COLO829 (cell line): ENCODE measurements around the gene RFX6.

Experiments
- DNase-seq: peaks from one replicate; pipeline ENCODE4 v3.0.0; 2012; ENCODE audit warnings: low spot score

The RFX6 gene

DNA sequence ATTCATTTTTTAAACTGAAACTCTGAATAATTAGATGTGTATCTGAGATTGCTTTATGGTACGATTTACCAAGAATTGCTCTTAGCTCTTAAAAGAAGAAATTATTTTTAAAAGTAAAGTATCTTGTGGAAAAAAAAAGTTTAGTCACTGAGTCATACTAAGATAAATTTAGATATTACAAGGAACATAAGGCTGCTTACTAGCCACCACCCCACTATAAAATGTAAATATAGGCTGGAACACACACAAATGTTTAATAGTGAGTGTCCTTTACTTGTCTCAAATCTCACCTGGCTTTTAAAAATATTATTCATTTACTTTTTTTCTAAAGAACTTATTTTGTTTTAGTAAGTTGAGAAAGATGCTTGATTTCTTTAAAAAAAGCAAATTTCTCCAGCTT lies 17.6 kb downstream of the RFX6 start:
- no peak for DNase-seq

DNA sequence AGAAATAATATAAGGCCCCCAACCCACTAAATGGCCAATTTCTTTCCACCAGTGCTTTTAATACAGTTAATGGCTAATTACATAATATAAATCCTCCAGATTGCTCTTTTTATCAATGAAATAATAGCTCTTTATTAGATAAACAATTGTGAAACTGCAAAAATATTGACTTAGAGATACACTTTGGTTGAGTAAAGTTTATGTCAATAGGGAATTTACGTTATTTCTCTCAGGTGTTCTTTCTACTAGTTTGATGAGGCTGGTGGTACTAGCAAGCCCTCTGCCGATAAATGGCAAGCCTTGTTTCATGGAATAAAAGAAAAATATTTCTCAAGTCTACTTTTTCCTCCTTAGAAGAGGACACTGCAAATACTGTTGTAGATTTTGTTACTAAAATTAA lies 18.9 kb downstream of the RFX6 start:
- no peak for DNase-seq

DNA sequence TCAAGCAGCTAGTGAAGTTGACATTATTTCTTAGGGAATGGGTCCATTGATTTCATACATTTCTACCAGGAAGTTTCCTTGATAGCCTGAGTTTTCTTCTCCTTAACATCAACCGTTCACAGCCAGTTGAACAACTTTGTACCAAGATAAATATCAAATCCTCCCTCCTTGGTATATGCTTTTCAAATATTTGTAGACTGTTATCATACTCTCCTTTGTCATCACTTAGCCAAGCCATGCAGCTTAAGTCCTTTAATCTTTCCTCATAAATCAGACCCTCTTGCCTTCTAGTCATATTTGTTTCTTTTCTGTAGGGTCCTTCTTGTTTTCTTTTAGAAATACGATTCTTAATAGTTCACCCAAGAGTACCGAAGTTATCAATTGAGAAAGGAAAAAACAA lies 25.6 kb downstream of the RFX6 start:
- no peak for DNase-seq

- DNase-seq = no peak
Measured at GRCh38 chr6:116922853-116923548, 46.0 kb downstream of the RFX6 start.

DNA sequence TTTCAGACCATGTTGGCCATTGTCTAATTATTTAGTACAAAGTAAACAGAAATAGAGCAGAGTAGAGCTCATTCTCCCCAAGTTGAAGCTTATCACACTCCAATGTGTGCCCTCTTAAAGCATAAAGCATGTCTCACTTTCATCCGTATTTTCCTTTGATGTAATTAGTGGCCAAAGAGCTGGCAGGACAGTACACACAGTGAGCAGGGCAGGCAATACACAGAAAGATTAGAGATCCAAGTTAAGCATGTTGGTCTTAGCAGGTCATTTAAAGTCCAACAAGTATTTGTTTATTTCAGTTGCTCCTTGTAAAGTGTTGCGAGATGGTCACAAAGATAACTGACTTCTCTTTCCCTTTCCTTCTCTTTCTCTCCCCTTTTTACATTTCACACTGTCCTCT lies 47.2 kb downstream of the RFX6 start:
- no peak for DNase-seq

GRCh38 chr6:116925088-116925794 lies 48.2 kb downstream of the RFX6 start:
- no peak for DNase-seq

- no peak for DNase-seq
Measured at GRCh38 chr6:116928677-116929076, 51.6 kb downstream of the RFX6 start.

DNA sequence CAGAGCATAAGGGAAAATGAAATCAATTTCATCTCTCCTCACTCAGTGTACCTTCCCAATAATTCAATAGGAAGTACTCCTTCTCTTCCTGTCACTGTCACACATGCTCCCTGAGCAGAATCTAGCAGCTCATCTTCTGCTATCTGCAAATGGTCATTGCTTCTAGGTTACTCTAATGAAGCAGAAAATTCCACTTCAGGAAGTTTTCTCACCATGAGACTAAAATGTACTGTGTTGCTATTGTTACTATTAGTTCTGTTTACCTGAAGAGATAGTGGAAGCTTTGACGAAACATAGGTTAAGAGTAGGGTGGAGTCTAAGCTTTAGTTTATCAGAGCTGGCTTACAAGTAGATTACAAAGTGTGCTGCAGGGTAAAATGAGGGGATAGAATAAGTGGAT lies 52.8 kb downstream of the RFX6 start:
- no peak for DNase-seq

- DNase-seq = no peak
Measured at GRCh38 chr6:116931456-116931855, 54.4 kb downstream of the RFX6 start.

DNA sequence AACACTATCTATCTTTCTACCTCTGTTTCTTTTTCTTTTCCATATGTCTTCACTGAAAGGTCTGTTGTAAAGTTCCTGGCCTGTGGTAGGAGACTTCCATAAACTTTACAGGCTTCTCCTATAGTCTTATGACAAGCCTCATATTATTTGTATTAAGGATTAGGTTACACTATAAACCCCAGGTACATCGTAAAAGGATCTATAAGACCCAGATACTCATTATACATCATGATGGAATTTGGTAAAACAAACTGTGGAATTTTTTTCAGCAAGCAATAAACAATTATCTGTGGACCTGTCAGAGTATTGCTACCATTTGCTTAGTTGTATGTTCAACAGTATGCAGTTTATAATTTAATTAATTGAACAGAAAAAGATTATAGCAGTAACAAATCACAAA lies 55.5 kb downstream of the RFX6 start:
- no peak for DNase-seq

DNA sequence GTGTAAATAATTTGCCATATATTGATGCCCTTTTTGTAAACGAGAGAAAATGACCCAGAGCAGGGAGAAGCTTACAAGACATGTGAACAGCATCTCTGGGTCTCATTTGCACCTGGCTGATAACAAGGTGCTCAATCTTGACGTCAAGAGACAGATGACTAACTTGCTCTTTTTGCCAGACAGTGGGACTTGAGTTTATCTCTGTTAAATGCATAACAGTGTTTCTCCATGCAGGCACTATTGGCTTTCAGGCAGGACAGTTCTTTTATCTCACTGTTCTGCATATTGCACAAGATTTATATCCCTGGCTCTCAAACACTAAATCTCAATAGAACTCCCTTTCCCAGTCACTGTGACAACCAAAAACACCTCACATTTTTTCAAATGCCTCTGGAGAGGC lies 56.4 kb downstream of the RFX6 start:
- DNase-seq = no peak

- DNase-seq = no peak
Measured at GRCh38 chr6:116938305-116938704, 61.3 kb downstream of the RFX6 start.

- DNase-seq = no peak
Measured at GRCh38 chr6:116941727-116942126, 64.7 kb downstream of the RFX6 start.

DNA sequence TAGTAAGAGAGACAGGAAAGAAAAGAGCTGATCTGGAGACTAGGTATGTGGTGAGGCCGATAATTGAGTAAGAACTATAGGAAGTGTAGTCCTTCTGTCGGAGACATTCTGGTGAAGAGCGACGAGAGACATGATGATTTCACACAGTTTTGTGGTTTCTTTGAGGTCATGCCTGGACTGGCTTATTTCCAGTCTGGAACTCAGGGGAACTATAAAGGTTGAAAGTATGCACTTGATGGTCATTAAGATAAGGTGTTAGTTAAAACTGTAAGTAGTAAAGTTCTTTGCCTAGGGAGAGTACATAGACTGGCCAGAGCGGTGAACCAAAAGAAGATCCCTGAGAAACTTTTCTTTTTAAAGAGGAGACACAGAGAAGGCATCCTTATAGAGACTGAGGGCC lies 68.8 kb downstream of the RFX6 start:
- no peak for DNase-seq

DNA sequence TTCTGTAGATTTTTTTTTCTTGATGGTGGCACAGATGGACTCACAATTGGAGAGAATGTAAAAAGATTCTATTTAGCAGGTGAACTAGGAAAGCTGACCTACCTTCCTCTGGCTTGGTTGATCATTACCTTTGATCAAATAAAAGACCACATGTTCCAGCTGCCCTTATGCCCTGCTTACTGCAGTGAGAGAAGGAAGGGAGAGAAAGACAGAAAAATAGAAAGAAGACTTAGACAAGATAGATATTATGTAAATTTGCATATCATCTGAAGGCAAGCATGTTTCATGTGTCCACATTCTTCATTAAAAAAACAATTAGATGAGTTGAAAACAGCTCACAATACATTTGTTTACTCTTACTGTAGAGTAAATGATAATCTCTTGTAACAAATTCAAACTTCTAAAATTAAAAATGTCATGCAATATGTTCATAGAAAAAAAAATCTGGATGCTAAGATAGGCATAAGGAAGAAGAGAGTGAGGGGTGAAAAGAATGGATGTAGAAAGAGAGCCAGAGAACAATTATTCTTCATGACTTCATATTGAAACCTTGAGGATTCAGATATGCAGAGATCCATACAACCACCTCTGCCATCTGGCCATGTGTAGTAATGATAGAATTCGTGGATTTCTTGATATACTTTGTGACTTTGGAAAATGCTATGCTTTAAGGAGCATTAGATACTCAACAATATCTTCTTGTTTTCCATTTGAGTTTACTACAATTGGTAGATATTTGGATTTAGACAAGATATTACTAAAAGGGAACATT lies 71.7 kb downstream of the RFX6 start:
- DNase-seq = no peak

DNA sequence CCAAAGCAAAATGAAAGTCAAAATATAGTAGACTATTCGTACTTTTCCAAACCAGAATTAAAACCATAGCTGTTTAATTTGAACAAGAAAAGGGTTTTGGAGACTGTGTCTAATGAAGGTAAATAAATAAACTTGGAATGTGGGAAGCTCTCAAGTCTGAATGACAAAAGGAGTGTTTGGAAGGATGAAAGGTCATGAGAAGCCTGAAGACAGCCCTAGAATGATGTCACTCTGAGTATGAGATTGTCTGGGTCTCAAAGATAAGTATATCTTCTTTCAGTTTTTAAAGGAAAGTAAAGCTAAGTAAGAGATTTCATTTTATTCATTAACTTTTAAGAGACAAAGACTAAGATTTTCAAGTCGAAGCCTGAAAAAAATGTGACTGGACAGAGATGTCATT lies 72.9 kb downstream of the RFX6 start:
- DNase-seq = no peak

- DNase-seq = no peak
Measured at GRCh38 chr6:116954335-116954734, 77.3 kb downstream of the RFX6 start.

- no peak for DNase-seq
Measured at GRCh38 chr6:116954938-116955337, 77.9 kb downstream of the RFX6 start.

- DNase-seq = no peak
Measured at GRCh38 chr6:116955773-116956172, 78.7 kb downstream of the RFX6 start.

GRCh38 chr6:116963972-116964371 lies 86.9 kb downstream of the RFX6 start:
- DNase-seq = no peak

DNA sequence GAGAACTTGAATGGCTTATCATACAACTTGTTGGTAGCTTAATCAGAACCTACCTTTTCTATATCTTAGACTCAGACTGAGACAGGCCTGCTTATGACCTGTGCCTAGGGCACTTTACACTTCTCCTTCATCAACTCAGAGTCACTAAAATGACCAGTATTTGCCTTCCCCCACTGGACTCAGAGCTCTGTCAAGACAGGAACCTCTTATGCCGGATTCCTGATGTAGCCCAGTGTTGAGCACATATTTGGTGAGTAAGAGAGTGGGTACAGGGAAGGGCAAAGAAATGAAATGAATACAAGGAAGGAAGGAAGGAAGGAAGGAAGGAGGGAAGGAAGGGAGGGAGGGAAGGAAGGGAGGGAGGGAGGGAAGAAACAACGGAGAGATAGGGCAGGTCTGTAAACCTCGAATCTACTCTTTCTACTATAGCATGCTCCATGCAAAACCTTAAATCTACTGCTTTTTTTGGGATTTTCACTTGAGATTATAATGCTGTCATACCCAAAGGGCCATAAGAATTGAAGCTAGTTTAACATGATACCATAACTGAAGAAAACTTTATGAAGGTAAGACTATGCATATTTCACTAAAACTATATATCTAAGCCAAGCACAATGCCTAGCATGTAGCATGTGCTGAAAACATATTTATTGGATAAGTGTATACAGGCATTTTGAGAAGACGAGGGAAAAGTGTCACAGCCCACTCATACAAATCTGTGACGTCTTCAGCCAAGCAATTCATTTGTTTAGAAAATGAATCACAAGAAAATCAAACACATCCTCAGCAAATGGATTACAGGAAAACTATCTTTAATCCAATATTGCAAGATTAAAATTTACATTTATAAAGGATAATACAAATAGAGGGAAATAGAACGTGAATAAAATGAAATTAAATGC lies 89.9 kb downstream of the RFX6 start:
- no peak for DNase-seq

DNA sequence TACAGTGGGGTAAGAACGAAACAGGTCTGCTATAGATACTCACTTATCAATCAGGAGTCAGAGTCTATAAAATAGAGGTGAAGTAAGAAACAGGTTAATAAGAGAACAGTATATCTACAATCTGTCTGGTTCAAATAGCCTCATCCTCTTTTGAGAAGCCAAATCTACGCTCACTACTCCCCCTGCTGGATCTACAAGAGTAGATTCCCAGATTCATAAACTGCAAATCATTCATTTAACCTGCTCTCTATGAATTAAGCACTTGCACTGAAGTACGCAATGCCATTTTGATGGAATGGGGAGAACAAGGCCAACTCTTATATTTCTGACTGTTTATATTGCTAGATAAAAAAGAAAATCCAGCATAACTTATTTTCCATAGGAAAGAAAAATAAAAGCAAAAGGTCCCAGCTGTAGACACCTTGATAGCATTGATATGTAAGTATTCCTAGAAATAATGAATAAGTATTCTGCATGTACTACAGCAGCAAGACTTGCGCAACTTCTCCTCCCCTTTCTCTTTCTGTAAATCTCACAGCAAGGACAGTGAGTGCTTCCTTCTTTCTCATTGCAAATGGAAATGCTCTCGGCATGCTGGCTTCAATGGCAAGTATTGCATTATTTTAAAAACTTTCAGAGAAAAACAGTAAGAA lies 92.3 kb downstream of the RFX6 start:
- peak; percentile 60 for DNase-seq
